Neutrophil (primary cell): ENCODE results near the gene GNA12.
"Not testable (repeated sequence)": the region's sequence is repeated elsewhere in the genome, so short reads cannot be mapped to it uniquely, and the experiment has no call there.

Experiments used
- H3K27ac ChIP-seq: fragments of 200-600 bp; sonication (generic); 2 replicates; pipeline ENCODE4 v1.5.1; 2016; ENCODE audit warnings: mild to moderate bottlenecking, moderate library complexity
- H3K27me3 ChIP-seq: fragments of 200-600 bp; sonication (generic); 2 replicates; pipeline ENCODE4 v1.6.0; 2016; ENCODE audit warnings: mild to moderate bottlenecking
- H3K36me3 ChIP-seq: fragments of 200-600 bp; sonication (generic); 2 replicates; pipeline ENCODE4 v1.5.1; 2017
- H3K4me1 ChIP-seq, 2 experiments: fragments of 200-600 bp in 1 of 2; sonication (generic) in 1 of 2; 1 replicate in 1 of 2; 2 replicates in 1 of 2; pipeline versions ENCODE4 v1.5.1 to v1.6.1; 2013 to 2016; ENCODE audit warnings: low read depth in 1 of 2, low read length in 1 of 2, mild to moderate bottlenecking in 1 of 2, moderate library complexity in 1 of 2; ENCODE audit not compliant: control insufficient read depth in 1 of 2, insufficient read depth in 1 of 2
- H3K4me3 ChIP-seq, 2 experiments: fragments of 200-600 bp in 1 of 2; sonication (generic) in 1 of 2; 1 replicate in 1 of 2; 2 replicates in 1 of 2; pipeline ENCODE4 v1.5.1; 2013 to 2016; ENCODE audit warnings: low read depth in 1 of 2, low read length in 1 of 2, mild to moderate bottlenecking in 1 of 2, moderate library complexity in 1 of 2
- H3K9me3 ChIP-seq: fragments of 200-600 bp; sonication (generic); 2 replicates; pipeline ENCODE4 v1.5.1; 2016
- CTCF ChIP-seq: fragments of 200-600 bp; sonication (generic); IDR thresholded peaks from 2 replicates; pipeline ENCODE4 v1.5.1; 2016; ENCODE audit warnings: antibody characterized with exemption

Gene GNA12

GRCh38 chr7:2860627-2861133 is 16.6 kb upstream of the GNA12 start:
- H3K4me1 ChIP-seq: peaks cover 21 to 22% of the 10 kb centered on the region in 2 experiments
- H3K27ac ChIP-seq: no peak overlapping the region
- H3K36me3 ChIP-seq: no peaks in the 10 kb centered on the region
- H3K9me3 ChIP-seq: no peaks in the 10 kb centered on the region
- H3K4me3 ChIP-seq: no peak overlapping the region
- peaks cover 14% of the 10 kb centered on the region for H3K27me3 ChIP-seq
- no peak for TF ChIP-seq CTCF

DNA sequence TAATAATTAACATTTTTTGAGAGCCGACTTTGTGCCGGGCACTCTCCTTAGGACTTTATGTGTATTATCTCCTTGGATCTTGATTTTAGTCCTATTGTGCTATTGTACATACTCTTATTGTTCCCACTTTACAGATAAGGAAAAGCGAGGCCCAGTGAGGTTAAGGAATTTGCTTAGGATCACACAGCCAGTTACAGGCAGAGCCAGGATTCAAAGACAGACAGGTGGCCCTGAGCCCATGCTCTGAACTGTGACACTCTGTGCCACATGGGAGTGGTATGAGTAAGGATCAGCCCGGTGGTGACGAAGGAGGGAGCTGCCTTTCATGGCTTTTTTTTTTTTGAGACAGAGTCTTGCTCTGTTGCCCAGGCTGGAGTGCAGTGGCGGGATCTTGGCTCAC is 15.8 kb upstream of the GNA12 start:
- no peaks in the 10 kb centered on the region for H3K9me3 ChIP-seq
- H3K4me3 ChIP-seq: no peak overlapping the region
- H3K27ac ChIP-seq: no peak overlapping the region
- H3K36me3 ChIP-seq: no peaks in the 10 kb centered on the region
- peaks cover 21 to 22% of the 10 kb centered on the region in 2 experiments for H3K4me1 ChIP-seq
- TF ChIP-seq CTCF: no peak
- peaks cover 14% of the 10 kb centered on the region for H3K27me3 ChIP-seq

DNA sequence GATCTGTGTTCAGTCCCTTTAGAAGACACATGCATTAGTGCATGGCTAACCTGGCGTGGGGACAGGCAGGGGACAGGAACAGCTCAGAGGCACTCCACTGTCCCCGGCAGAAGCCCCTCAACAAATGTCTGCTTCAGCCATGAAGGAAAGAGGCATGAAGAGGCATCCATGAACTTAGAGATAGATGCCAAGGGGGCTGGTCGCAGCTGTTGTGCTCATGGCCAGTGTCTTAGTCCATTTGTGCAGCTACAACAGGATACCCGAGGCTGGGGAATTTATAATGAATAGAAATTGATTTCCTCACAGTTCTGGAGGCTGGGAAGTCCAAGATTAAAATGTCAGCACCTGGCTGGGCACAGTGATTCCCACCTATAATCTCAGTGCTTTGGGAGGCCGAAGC is 14.5 kb upstream of the GNA12 start:
- Histone ChIP-seq H3K36me3 (no peaks in the 10 kb centered on the region), H3K4me1 (peaks cover 14 to 15% of the 10 kb centered on the region in 2 experiments), H3K27me3 (peaks cover 14% of the 10 kb centered on the region), H3K9me3 (no peaks in the 10 kb centered on the region), H3K27ac (no peak overlapping the region), H3K4me3 (no peak overlapping the region)
- no peak for TF ChIP-seq CTCF

DNA sequence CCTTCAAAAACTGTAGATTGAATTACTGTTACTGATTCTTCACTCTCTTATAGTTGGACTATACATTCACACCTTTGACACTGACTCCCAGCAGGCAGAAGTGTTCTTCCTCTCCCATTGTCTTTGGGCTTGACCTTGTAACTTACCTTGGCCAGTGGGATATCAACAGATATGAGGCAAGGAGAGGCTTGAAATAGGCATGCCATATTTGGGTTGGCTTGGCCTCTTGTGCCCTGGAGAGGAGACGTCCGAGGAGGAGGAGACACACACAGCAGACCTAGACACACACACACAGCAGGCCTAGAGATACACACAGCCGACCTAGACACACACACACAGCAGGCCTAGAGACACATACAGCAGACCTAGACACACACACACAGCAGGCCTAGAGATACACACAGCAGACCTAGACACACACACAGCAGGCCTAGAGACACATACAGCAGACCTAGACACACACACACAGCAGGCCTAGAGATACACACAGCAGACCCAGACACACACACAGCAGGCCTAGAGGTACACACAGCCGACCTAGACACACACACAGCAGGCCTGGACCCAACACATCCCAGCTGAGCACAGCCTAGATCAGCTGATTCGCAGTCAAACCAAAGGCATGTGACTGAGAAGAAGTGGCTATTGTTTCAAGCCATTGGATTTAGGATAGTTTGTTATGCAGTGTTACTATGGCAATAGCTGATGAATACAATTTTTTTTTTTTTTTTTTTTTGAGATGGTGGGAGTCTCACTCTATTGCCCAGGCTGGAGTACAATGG is 12.5 kb upstream of the GNA12 start:
- Histone ChIP-seq H3K36me3 (no peaks in the 10 kb centered on the region), H3K4me3 (no peak overlapping the region), H3K9me3 (no peaks in the 10 kb centered on the region), H3K27me3 (no peaks in the 10 kb centered on the region), H3K4me1 (no peaks in the 10 kb centered on the region), H3K27ac (no peak overlapping the region)
- TF ChIP-seq CTCF: no peak

DNA sequence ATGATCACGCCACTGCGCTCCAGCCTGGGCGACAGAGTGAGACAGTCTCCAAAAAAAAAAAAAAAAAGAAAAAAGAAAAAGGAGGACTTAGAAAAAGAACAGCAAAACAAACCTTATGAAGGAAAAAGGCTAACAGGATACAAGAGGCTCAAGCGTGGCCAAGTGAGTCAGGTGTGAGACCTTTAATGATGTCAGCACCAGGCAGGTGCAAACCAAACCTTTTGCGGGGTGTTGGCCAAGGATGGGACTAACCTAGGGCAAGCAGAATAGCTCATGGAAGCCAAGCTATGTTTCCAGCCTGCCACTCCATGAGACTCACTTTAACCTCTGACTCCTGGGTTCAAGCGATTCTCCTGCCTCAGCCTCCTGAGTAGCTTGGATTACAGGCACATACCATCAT is 11.3 kb upstream of the GNA12 start:
- H3K9me3 ChIP-seq: no peaks in the 10 kb centered on the region
- no peaks in the 10 kb centered on the region for H3K36me3 ChIP-seq
- H3K27me3 ChIP-seq: no peaks in the 10 kb centered on the region
- no peaks in the 10 kb centered on the region for H3K4me1 ChIP-seq
- no peak for TF ChIP-seq CTCF
- no peak overlapping the region for H3K27ac ChIP-seq
- no peak overlapping the region for H3K4me3 ChIP-seq

GRCh38 chr7:2853552-2853951 is 9.4 kb upstream of the GNA12 start:
- not testable (repeated sequence) for H3K36me3 ChIP-seq, H3K4me3 ChIP-seq, H3K4me1 ChIP-seq, H3K27me3 ChIP-seq, H3K27ac ChIP-seq, H3K9me3 ChIP-seq
